K562 (cell line): ENCODE data around the gene ZNF629. TPM values are rescaled to one million over a fixed set of nuclear protein-coding genes. Genes with fewer than 3 reads are reported as not detected.
A peak's percentile ranks its signal among the peaks of the same experiment; 100 is the strongest.

Source experiments
- ARID4B ChIP-seq: sonication (generic); formaldehyde crosslinking; IDR thresholded peaks from 2 replicates; pipeline ENCODE4 v1.8.0; 2022; ENCODE audit warnings: mild to moderate bottlenecking, missing genetic modification reagents
- ETS1 ChIP-seq: conservative IDR thresholded peaks from 2 replicates; pipeline ENCODE4 v1.6.1; 2011; ENCODE audit warnings: low read depth, mild to moderate bottlenecking, low read length; ENCODE audit not compliant: control insufficient read depth
- HNRNPH1 ChIP-seq: fragments of 200-400 bp; formaldehyde crosslinking; optimal IDR thresholded peaks from 2 replicates; pipeline ENCODE3; 2017; ENCODE audit warnings: low read depth, mild to moderate bottlenecking, low read length, moderate library complexity
- JUND ChIP-seq, 2 experiments: IDR thresholded peaks; 2 replicates in 1 of 2; 3 replicates in 1 of 2; pipeline ENCODE4 v1.6.1; 2011; ENCODE audit warnings: borderline replicate concordance in 2 of 2, low read depth in 2 of 2, low read length in 2 of 2, improper control_type of control experiment in 1 of 2, missing biosample characterization in 1 of 2, missing genetic modification characterization in 1 of 2, missing genetic modification reagents in 1 of 2
- LEF1 ChIP-seq: fragments of 450-650 bp; IDR thresholded peaks from 2 replicates; pipeline ENCODE4 v1.6.1; 2016; ENCODE audit warnings: mild to moderate bottlenecking
- MLLT1 ChIP-seq, 2 experiments: fragments of 450-650 bp; IDR thresholded peaks; 2 replicates each; pipeline ENCODE4 v1.6.1; 2016
- NEUROD1 ChIP-seq: fragments of 150-350 bp; IDR thresholded peaks from 2 replicates; pipeline ENCODE4 v1.6.1; 2014; ENCODE audit warnings: borderline replicate concordance, low read length, low read depth; ENCODE audit not compliant: partially characterized antibody
- ZNF24 ChIP-seq: fragments of 450-650 bp; IDR thresholded peaks from 2 replicates; pipeline ENCODE4 v1.6.1; 2016
- ZNF318 ChIP-seq, 2 experiments: fragments of 450-650 bp; IDR thresholded peaks; 2 replicates each; pipeline ENCODE4 v1.6.1; 2016; ENCODE audit warnings: mild to moderate bottlenecking in 2 of 2, borderline replicate concordance in 1 of 2, low read depth in 1 of 2, moderate library complexity in 1 of 2
- polyA plus RNA-seq, 8 experiments: library from polyadenylated mRNA; depleted of rRNA in 4 of 8; stranded (reverse) in 5 of 8; unstranded in 3 of 8; fragments of >200 nt; fragmentation: Nextera tagmentation in 2 of 8; fragmentation: Illumina TruSeq in 1 of 8; extraction: Ambion mirVana in 2 of 8; extraction: Trizol in 1 of 8; gene quantifications; 2 replicates each; pipeline versions ENCODE4 v1.2.1 to v1.2.3, GENCODE V29; 2011 to 2014; ENCODE audit warnings: inconsistent platforms in 1 of 8, missing spikeins in 1 of 8
- total RNA-seq, 7 experiments: library from RNA; depleted of rRNA in 6 of 7; stranded (reverse); fragments of >200 nt in 6 of 7; fragmentation: Illumina TruSeq in 2 of 7; extraction: Trizol in 2 of 7; gene quantifications; 2 replicates each; pipeline versions ENCODE4 v1.2.1 to v1.2.3, GENCODE V29; 2011 to 2021; ENCODE audit warnings: low replicate concordance in 1 of 7

Gene ZNF629
- total and polyA plus RNA-seq, 9 of the 15 experiments (the other 6 are each of a cell fraction or from before 2014, with no cell fraction given): 0.44 to 18.8 (median 7.4) TPM

- TF ChIP-seq ETS1: peak; percentile 27
- TF ChIP-seq ARID4B (CRISPR knock-in tag): peak; percentile 97
- TF ChIP-seq ZNF24: no peak
- no peak for TF ChIP-seq MLLT1 (IDR thresholded peaks at IDR 0.05)
- TF ChIP-seq ZNF318 (IDR thresholded peaks at IDR 0.05; ENCODE audit: borderline replicate concordance in 1 of 2, low read depth in 1 of 2): no peak
- TF ChIP-seq HNRNPH1: no peak
- TF ChIP-seq JUND (IDR thresholded peaks at IDR 0.05; ENCODE audit: borderline replicate concordance, low read depth, low read length): peak; percentile 21; the same call in 1 of the 2 replicates
- no peak for TF ChIP-seq JUND (tag; IDR thresholded peaks at IDR 0.05; ENCODE audit: borderline replicate concordance, low read depth, low read length)
- no peak for TF ChIP-seq LEF1
- TF ChIP-seq NEUROD1: peak; percentile 33
These were observed 24.8 kb downstream of the ZNF629 start, which contains the start of the genes CFAP119 and RNF40 (continued) for GRCh38 chr16:30761928-30762902.
